Cardiac muscle cell (in vitro differentiated cells and primary cell): ENCODE results near the gene RBMS1. TPM values are rescaled to one million over a fixed set of nuclear protein-coding genes. Genes with fewer than 3 reads are reported as not detected.

ENCODE experiments used
- DNase-seq, 2 donors: peaks; one replicate each; pipeline versions ENCODE4 v3.0.0 to v3.0.0-alpha.2; 2010 to 2017; ENCODE audit warnings: low read depth in 1 of 2, low spot score in 1 of 2
- H3K27ac ChIP-seq: fragments of 200-600 bp; sonication (generic); 2 replicates; pipeline ENCODE4 v1.5.1; 2016
- H3K27me3 ChIP-seq: fragments of 200-600 bp; sonication (generic); 2 replicates; pipeline ENCODE4 v1.6.0; 2016; ENCODE audit warnings: control low read depth
- H3K36me3 ChIP-seq: fragments of 200-600 bp; sonication (generic); 2 replicates; pipeline ENCODE4 v1.5.1; 2016; ENCODE audit warnings: control low read depth
- H3K4me1 ChIP-seq: fragments of 200-600 bp; sonication (generic); 2 replicates; pipeline ENCODE4 v1.8.1; 2017; ENCODE audit warnings: low read depth, mild to moderate bottlenecking, mixed run types
- H3K4me3 ChIP-seq: fragments of 200-600 bp; sonication (generic); 2 replicates; pipeline ENCODE4 v1.5.1; 2016; ENCODE audit warnings: mild to moderate bottlenecking
- H3K9me3 ChIP-seq: fragments of 200-600 bp; sonication (generic); 2 replicates; pipeline ENCODE4 v1.5.1; 2017; ENCODE audit warnings: low read depth, mild to moderate bottlenecking, control low read depth
- CTCF ChIP-seq: IDR thresholded peaks from 2 replicates; pipeline ENCODE4 v1.5.1; 2012; ENCODE audit warnings: low read depth, mild to moderate bottlenecking, low read length
- polyA plus RNA-seq: library from polyadenylated mRNA; unstranded; fragments of >200 nt; fragmentation: Nextera tagmentation; extraction: Ambion mirVana; gene quantifications from 2 replicates; pipeline ENCODE4 v1.2.1, GENCODE V29; 2016
- total RNA-seq: library from RNA; depleted of rRNA; stranded (reverse); fragments of >200 nt; gene quantifications from 2 replicates; pipeline ENCODE4 v1.2.3, GENCODE V29; 2016

Gene RBMS1
- total and polyA plus RNA-seq, 2 experiments from 2014 or later, result 89.5 to 99.9 TPM

GRCh38 chr2:160471950-160472349, 21.7 kb downstream of the RBMS1 start:
- Histone ChIP-seq H3K27me3 (no peaks in the 10 kb centered on the region), H3K4me3 (no peak overlapping the region), H3K36me3 (no peaks in the 10 kb centered on the region), H3K9me3 (no peaks in the 10 kb centered on the region), H3K27ac (no peak overlapping the region), H3K4me1 (peaks cover 29% of the 10 kb centered on the region)
- TF ChIP-seq CTCF, result no peak
- no peak for DNase-seq

GRCh38 chr2:160469621-160470204, 23.9 kb downstream of the RBMS1 start:
- Histone ChIP-seq H3K4me1 (peaks cover 29% of the 10 kb centered on the region), H3K27ac (no peak overlapping the region), H3K36me3 (no peaks in the 10 kb centered on the region), H3K4me3 (no peak overlapping the region), H3K9me3 (no peaks in the 10 kb centered on the region), H3K27me3 (no peaks in the 10 kb centered on the region)
- peak in 1 of 2 donors; percentile 48 for DNase-seq
- no peak for TF ChIP-seq CTCF

GRCh38 chr2:160469164-160469563, 24.4 kb downstream of the RBMS1 start:
- no peak for TF ChIP-seq CTCF
- H3K4me3 ChIP-seq, result no peak overlapping the region
- H3K36me3 ChIP-seq, result no peaks in the 10 kb centered on the region
- H3K27me3 ChIP-seq, result no peaks in the 10 kb centered on the region
- H3K4me1 ChIP-seq, result peaks cover 29% of the 10 kb centered on the region
- H3K27ac ChIP-seq, result no peak overlapping the region
- no peaks in the 10 kb centered on the region for H3K9me3 ChIP-seq
- DNase-seq, result no peak

- H3K9me3 ChIP-seq, result no peaks in the 10 kb centered on the region
- no peaks in the 10 kb centered on the region for H3K36me3 ChIP-seq
- peaks cover 21% of the 10 kb centered on the region for H3K4me1 ChIP-seq
Observed at GRCh38 chr2:160467086-160467485, 26.5 kb downstream of the RBMS1 start.

GRCh38 chr2:160465406-160465805, 28.2 kb downstream of the RBMS1 start:
- Histone ChIP-seq H3K27ac (no peak overlapping the region), H3K36me3 (no peaks in the 10 kb centered on the region), H3K27me3 (no peaks in the 10 kb centered on the region), H3K4me1 (peaks cover 23% of the 10 kb centered on the region), H3K9me3 (no peaks in the 10 kb centered on the region), H3K4me3 (no peak overlapping the region)
- TF ChIP-seq CTCF, result no peak
- no peak for DNase-seq

More at GRCh38 chr2:160467086-160467485, 26.5 kb downstream of the RBMS1 start:
- no peak for DNase-seq
- no peaks in the 10 kb centered on the region for H3K27me3 ChIP-seq
- H3K27ac ChIP-seq, result no peak overlapping the region
- no peak for TF ChIP-seq CTCF
- H3K4me3 ChIP-seq, result no peak overlapping the region
